Omental fat pad (tissue), 4 donors: Measurements from ENCODE around the gene KCNK6. TPM values are rescaled to one million over a fixed set of nuclear protein-coding genes. Genes with fewer than 3 reads are reported as not detected.

ENCODE experiments used
- ATAC-seq: fragments of 150-250 bp; one replicate; pipeline ENCODE4 v1.9.1; 2016; ENCODE audit warnings: mild to moderate bottlenecking, moderate library complexity; ENCODE audit not compliant: low FRiP score
- DNase-seq: peaks from one replicate; pipeline ENCODE4 v3.0.0-alpha.2; 2019; ENCODE audit warnings: low spot score
- total RNA-seq, 4 donors: library from RNA; depleted of rRNA; stranded (reverse); fragments of >200 nt; gene quantifications; one replicate each; pipeline ENCODE4 v1.1.0, GENCODE V29; 2016
- TF ChIP-seq, protein P1 (sequence below), 3 donors: fragments of 450-650 bp; IDR thresholded peaks; one replicate each; pipeline ENCODE4 v1.5.1; 2016 to 2017; ENCODE audit warnings: antibody characterized with exemption in 3 of 3, mild to moderate bottlenecking in 3 of 3, moderate library complexity in 2 of 3

The KCNK6 gene
- total RNA-seq = 10 to 100 TPM in 1 of 4 donors, 1 to 10 TPM in 3; 4.1 to 11.4 (median 7.2) TPM

DNA sequence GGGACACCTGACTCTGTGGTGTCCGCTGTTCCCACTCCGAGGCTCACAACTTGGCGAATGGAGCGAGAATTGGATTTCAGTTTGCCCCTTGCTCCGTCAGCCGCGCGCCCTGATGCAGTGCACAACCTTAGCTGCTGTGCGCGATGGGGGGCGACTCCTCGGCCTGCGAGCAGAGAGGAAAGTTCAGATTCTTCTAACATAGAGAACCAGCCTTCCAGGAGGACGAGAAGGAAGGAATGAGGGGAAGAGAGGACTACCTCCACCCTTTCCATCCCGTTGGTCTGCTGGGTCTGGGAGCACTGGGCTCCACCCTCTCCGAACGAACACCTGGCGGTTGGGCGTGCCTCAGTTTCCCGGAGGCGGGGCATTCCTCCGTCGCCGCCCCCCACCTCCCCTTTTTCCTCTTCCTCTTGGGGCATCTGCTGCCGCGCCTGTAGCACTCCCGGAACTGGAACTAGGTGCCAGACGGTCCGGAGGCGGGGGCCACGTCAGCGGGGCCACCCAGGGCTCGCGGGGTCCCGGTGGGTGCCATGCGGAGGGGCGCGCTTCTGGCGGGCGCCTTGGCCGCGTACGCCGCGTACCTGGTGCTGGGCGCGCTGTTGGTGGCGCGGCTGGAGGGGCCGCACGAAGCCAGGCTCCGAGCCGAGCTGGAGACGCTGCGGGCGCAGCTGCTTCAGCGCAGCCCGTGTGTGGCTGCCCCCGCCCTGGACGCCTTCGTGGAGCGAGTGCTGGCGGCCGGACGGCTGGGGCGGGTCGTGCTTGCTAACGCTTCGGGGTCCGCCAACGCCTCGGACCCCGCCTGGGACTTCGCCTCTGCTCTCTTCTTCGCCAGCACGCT lies at the start of gene KCNK6:
Gene KCNK6, plus strand, starts transcription at position 425 of the 838 bp plus-strand sequence. Its CDS starts 106 bp downstream, at position 531.
- TF ChIP-seq, protein P1, sequence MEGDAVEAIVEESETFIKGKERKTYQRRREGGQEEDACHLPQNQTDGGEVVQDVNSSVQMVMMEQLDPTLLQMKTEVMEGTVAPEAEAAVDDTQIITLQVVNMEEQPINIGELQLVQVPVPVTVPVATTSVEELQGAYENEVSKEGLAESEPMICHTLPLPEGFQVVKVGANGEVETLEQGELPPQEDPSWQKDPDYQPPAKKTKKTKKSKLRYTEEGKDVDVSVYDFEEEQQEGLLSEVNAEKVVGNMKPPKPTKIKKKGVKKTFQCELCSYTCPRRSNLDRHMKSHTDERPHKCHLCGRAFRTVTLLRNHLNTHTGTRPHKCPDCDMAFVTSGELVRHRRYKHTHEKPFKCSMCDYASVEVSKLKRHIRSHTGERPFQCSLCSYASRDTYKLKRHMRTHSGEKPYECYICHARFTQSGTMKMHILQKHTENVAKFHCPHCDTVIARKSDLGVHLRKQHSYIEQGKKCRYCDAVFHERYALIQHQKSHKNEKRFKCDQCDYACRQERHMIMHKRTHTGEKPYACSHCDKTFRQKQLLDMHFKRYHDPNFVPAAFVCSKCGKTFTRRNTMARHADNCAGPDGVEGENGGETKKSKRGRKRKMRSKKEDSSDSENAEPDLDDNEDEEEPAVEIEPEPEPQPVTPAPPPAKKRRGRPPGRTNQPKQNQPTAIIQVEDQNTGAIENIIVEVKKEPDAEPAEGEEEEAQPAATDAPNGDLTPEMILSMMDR (IDR thresholded peaks at IDR 0.05) = no peak
- DNase-seq = no peak
- no peak for ATAC-seq

DNA sequence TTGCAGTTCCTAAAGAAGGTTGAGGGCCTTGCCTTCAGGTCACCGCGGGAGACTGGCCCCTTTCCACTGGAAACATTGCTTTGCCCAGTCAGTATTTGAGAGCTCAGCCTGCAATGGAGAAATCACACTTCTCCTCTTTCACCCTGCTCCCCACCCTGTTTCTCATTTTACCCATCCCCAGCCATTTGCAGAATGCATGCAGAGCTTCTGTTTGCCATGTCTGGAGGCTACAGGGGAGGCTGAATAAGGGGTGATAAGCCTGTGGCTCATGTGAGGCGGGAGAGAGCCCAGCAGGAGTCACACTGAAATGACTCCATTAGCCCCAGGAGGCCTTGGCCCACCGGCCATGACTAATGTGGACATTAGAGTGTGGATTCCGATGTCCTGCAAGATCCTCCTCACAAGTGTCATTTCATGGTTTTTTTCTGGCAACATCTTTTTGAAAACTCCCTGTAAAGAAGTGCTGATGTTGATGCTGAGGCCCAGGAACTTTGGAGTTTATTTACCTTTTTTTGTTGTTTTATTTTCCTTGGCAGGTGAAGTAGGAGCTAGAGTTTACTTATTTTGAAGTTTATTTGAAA lies 49.0 kb upstream of the KCNK6 start:
- DNase-seq = no peak
- TF ChIP-seq, protein P1 (IDR thresholded peaks at IDR 0.05) = no peak
- no peak for ATAC-seq

DNA sequence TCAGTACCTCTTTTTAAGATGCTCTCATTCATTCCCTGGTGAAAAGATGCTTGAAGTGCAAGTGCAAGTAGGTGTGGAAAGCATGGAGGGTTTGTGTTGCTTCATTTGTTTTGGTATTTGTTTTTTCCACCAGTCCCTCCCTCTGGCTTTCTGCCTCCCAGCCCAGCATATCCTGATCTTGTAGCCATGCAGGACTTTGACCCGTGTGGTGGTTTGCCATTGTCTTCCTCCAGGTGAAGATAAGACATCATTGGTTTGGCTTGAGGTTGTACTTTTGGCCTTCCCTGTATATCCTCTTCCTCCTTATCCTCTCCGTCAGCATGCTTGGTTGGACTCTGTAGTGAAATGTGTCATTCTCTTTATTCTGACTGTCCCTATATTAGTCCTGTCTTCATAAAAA lies 46.1 kb upstream of the KCNK6 start:
- DNase-seq (no peak), ATAC-seq (no peak)
- TF ChIP-seq, protein P1 (IDR thresholded peaks at IDR 0.05) = no peak

DNA sequence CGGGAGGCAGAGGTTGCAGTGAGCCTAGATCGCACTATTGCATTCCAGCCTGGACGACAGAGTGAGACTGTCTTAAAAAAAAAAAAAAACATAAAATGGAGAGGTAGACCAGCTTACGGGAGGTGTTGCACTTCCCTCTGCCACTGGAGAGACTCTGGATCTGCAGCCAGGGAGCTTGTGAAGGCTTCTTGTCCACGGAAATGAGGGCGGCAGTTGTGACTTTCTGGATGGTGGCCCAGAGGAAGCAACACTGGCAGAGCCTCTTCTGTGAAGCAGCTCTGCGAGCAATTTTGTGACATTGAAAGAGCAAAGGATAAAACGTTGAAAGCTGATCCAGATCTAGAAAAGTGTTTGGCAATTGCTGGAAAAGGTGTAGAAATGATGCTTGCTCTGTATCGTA lies 44.9 kb upstream of the KCNK6 start:
- ATAC-seq (no peak), DNase-seq (no peak)
- TF ChIP-seq, protein P1 (IDR thresholded peaks at IDR 0.05) = no peak

DNA sequence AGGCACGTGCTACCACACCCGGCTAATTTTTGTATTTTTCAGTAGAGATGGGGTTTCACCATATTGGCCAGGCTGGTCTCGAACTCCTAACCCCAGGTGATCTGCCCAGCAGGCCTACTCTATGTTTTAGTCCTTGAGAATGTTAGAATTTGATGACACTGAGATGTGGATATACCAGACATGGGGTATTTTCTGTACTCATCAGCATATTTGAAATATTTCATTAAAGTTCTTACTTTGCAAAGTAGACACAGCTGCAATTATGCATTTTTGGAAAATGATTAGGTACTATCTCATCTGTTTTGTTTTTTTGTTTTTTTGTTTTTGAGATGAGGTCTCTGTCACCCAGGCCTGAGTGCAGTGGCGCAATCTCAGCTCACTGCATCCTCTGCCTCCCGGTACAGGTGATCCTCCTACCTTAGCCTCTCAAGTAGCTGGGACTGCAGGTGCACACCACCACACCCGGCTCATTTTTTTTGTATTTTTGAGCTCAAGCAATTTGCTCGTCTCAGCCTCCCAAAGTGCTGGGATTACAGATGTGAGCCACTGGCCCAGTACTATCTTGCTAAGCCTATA lies 42.6 kb upstream of the KCNK6 start:
- TF ChIP-seq, protein P1 (IDR thresholded peaks at IDR 0.05) = no peak
- DNase-seq = no peak
- ATAC-seq = no peak

DNA sequence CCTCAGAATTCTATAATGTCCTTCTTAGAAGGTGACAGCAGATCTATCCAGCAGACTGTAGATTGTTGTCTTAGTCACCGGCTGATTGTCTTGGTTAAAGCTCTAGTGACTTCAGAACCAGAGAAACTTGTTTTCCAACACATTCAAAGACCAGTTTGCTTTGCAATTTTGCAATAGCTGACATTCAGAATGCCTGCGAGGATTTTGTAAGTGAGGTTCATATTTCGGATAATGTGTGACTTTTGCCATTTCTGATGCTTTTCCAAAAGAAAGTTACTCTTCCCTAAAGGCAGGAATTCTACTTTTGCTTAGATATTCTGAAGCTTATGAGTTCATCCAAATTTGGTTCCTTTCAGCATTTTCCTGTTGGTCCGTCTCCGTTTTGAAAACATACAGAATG lies 42.1 kb upstream of the KCNK6 start:
- DNase-seq (no peak), ATAC-seq (no peak)
- TF ChIP-seq, protein P1 (IDR thresholded peaks at IDR 0.05) = no peak
